HepG2 (cell line): ENCODE measurements around the gene FBLIM1. TPM values are rescaled to one million over a fixed set of nuclear protein-coding genes. Genes with fewer than 3 reads are reported as not detected.

Experiments used
- ATAC-seq: fragments of 200-7000 bp; cut with Tn5 transposase; 3 replicates; pipeline ENCODE4 v1.9.1; 2020; ENCODE audit warnings: mild to moderate bottlenecking, moderate library complexity
- BruUV-seq: library from RNA; stranded (reverse); fragments of 400-500 nt; replicated peaks from 2 replicates; lab custom pipeline; 2021; lab: Mats Ljungman, UMichigan
- CTCF ChIA-PET: fragments of 300-600 bp; formaldehyde crosslinking; extraction: SDS; loops from one replicate; lab custom pipeline; 2021; ENCODE audit warnings: low total read pairs, inconsistent platforms, low intra/inter-chr PET ratio; lab: Yijun Ruan, JAX
- POLR2A ChIA-PET: fragments of 350-600 bp; sonication (Branson Sonifier 250); formaldehyde crosslinking; loops from one replicate; lab custom pipeline; 2020; ENCODE audit warnings: antibody characterized with exemption, inconsistent platforms; lab: Yijun Ruan, JAX
- DNase-seq: peaks from one replicate; pipeline ENCODE4 v3.0.0-alpha.2; 2015; ENCODE audit warnings: low spot score
- FAIRE-seq: peaks from 3 replicates; lab custom pipeline; 2011; peaks lifted over from hg19 to GRCh38; lab: Jason Lieb, UNC
- H2AFZ ChIP-seq: one replicate; pipeline ENCODE4 v1.6.1; 2011; ENCODE audit warnings: low read length, inconsistent platforms
- H3K27ac ChIP-seq: fragments of 300-600 bp; 3 replicates; pipeline ENCODE4 v1.8.0; 2011; ENCODE audit warnings: mixed run types, mild to moderate bottlenecking, mixed read lengths, low read length, inconsistent platforms; ENCODE audit not compliant: insufficient read depth; ENCODE audit errors: extremely low read length
- H3K27me3 ChIP-seq, 2 experiments: fragments of 200-600 bp in 1 of 2; 2 replicates in 1 of 2; 3 replicates in 1 of 2; pipeline versions ENCODE4 v1.6.0 to v1.8.0; 2011; ENCODE audit warnings: low read length in 2 of 2, mild to moderate bottlenecking in 2 of 2, moderate library complexity in 2 of 2, inconsistent platforms in 1 of 2; ENCODE audit not compliant: insufficient read depth in 2 of 2, control insufficient read depth in 1 of 2
- H3K36me3 ChIP-seq, 2 experiments: fragments of 200-600 bp in 1 of 2; replicated peaks in 1 of 2; 2 replicates in 1 of 2; 3 replicates in 1 of 2; pipeline versions ENCODE4 v1.5.1 to v1.8.0; 2011; ENCODE audit warnings: low read length in 2 of 2, inconsistent platforms in 1 of 2; ENCODE audit not compliant: insufficient read depth in 2 of 2, control insufficient read depth in 1 of 2
- H3K4me1 ChIP-seq: 2 replicates; pipeline ENCODE4 v1.5.1; 2012; ENCODE audit warnings: low read length, inconsistent platforms; ENCODE audit not compliant: insufficient read depth
- H3K4me2 ChIP-seq: 2 replicates; pipeline ENCODE4 v1.6.0; 2011; ENCODE audit warnings: low read depth, low read length, inconsistent platforms
- H3K4me3 ChIP-seq, 3 experiments: fragments of 200-600 bp in 1 of 3; sonication (generic), shearing (Covaris generic) in 1 of 3; replicated peaks in 1 of 3; 2 replicates each; pipeline ENCODE4 v1.5.1; 2011 to 2016; ENCODE audit warnings: low read length in 3 of 3, inconsistent platforms in 2 of 3, low read depth in 2 of 3, mild to moderate bottlenecking in 2 of 3, control low read depth in 1 of 3, mixed read lengths in 1 of 3; ENCODE audit not compliant: insufficient read depth in 1 of 3
- H3K79me2 ChIP-seq: one replicate; pipeline ENCODE4 v1.6.1; 2011; ENCODE audit warnings: low read length, inconsistent platforms; ENCODE audit not compliant: insufficient read depth
- H3K9ac ChIP-seq: 2 replicates; pipeline ENCODE4 v1.6.0; 2011; ENCODE audit warnings: mild to moderate bottlenecking, low read depth, low read length, inconsistent platforms; ENCODE audit not compliant: insufficient read depth
- H3K9me3 ChIP-seq: 2 replicates; pipeline ENCODE4 v1.5.1; 2012; ENCODE audit warnings: mild to moderate bottlenecking, low read length
- H4K20me1 ChIP-seq: 2 replicates; pipeline ENCODE4 v1.6.0; 2011; ENCODE audit warnings: inconsistent platforms, mild to moderate bottlenecking, low read length, moderate library complexity; ENCODE audit not compliant: insufficient read depth
- ARID3A ChIP-seq: IDR thresholded peaks from 2 replicates; pipeline ENCODE4 v1.6.1; 2012; ENCODE audit warnings: low read depth, low read length, improper control_type of control experiment
- FLYWCH1 ChIP-seq: sonication (generic); formaldehyde crosslinking; IDR thresholded peaks from 2 replicates; pipeline ENCODE4 v1.8.1; 2023; ENCODE audit warnings: mild to moderate bottlenecking, missing genetic modification reagents
- FOSL2 ChIP-seq: sonication (generic); formaldehyde crosslinking; IDR thresholded peaks from 2 replicates; pipeline ENCODE4 v1.4.0; 2020; ENCODE audit warnings: missing genetic modification reagents
- WGBS: methylation state at CpG from one replicate; pipeline ENCODE4 v1.1.6; 2017; ENCODE audit warnings: low lambda C conversion rate; 5-methylcytosine and 5-hydroxymethylcytosine counted together
- in situ Hi-C: cut with HindIII; loops from 2 replicates; pipeline ENCODE4 v1.10.0; 2017; ENCODE audit warnings: low pct_unique_long_range_greater_than_20kb; ENCODE audit not compliant: extremely low pct_ligation_motif_present
- intact Hi-C: fragments of 100-400 bp; cut with micrococcal nuclease; formaldehyde crosslinking; loops from one replicate; pipeline ENCODE4 v1.10.0; 2022; ENCODE audit not compliant: unreplicated experiment
- polyA plus RNA-seq, 8 experiments: library from polyadenylated mRNA; depleted of rRNA in 3 of 8; stranded (reverse) in 7 of 8; unstranded in 1 of 8; fragments of >200 nt; fragmentation: Illumina TruSeq in 4 of 8; extraction: Trizol in 4 of 8; gene quantifications; 2 replicates each; pipeline versions ENCODE4 v1.2.1 to v1.2.3, GENCODE V29; 2011 to 2016; ENCODE audit warnings: low read depth in 4 of 8, missing spikeins in 1 of 8, mixed read lengths in 1 of 8; ENCODE audit not compliant: insufficient read depth in 1 of 8
- total RNA-seq, 5 experiments: library from RNA; depleted of rRNA; stranded (reverse); fragments of >200 nt; fragmentation: Illumina TruSeq; extraction: Trizol; gene quantifications; 2 replicates each; pipeline ENCODE4 v1.2.3, GENCODE V29; 2016; ENCODE audit warnings: low read depth in 1 of 5
- TF ChIP-seq, protein P1 (sequence below): sonication (generic); formaldehyde crosslinking; IDR thresholded peaks from 2 replicates; pipeline ENCODE4 v1.4.0; 2020; ENCODE audit warnings: missing genetic modification reagents
- TF ChIP-seq, protein P2 (sequence below): sonication (generic); formaldehyde crosslinking; IDR thresholded peaks from 2 replicates; pipeline ENCODE4 v1.5.1; 2020; ENCODE audit warnings: missing genetic modification reagents, mild to moderate bottlenecking, borderline replicate concordance

FBLIM1 gene
- total and polyA plus RNA-seq, 2 of the 13 experiments (the other 11 are each of a cell fraction or from before 2014, with no cell fraction given) = 10.6 to 23.0 TPM

GRCh38 chr1:15736892-15737261 lies 21.7 kb upstream of the FBLIM1 start:
- Histone ChIP-seq H3K79me2 (no peaks in the 10 kb centered on the region), H4K20me1 (no peaks in the 10 kb centered on the region), H3K9ac (no peak overlapping the region), H3K36me3 (peaks cover 2 to 5% of the 10 kb centered on the region in 2 experiments; a peak in 4 of 5 replicates), H3K4me1 (peaks cover 65% of the 10 kb centered on the region), H2AFZ (no peak overlapping the region), H3K9me3 (no peaks in the 10 kb centered on the region), H3K4me2 (peak overlapping the region; percentile 73), H3K27ac (no peak overlapping the region), H3K27me3 (no peaks in the 10 kb centered on the region), H3K4me3 (peak overlapping the region in 1 of 3 experiments; percentile 53; a peak in 1 of 6 replicates)
- POLR2A ChIA-PET = interaction anchor here (0.6 to 1.8 kb wide), 3 partner anchors 21 to 210 kb away, joined by 3 to 6 read pairs (median 3); partner anchors contain the start of gene DNAJC16
- CTCF ChIA-PET = no interaction called here
- ATAC-seq (no peak), DNase-seq (no peak), FAIRE-seq (no peak)
- in situ Hi-C loops (no loop called here), intact Hi-C loops (loop anchor here (5.0 kb wide), 1 partner anchor 140 kb away; no protein-coding TSS in a partner anchor)
- TF ChIP-seq, protein P1, sequence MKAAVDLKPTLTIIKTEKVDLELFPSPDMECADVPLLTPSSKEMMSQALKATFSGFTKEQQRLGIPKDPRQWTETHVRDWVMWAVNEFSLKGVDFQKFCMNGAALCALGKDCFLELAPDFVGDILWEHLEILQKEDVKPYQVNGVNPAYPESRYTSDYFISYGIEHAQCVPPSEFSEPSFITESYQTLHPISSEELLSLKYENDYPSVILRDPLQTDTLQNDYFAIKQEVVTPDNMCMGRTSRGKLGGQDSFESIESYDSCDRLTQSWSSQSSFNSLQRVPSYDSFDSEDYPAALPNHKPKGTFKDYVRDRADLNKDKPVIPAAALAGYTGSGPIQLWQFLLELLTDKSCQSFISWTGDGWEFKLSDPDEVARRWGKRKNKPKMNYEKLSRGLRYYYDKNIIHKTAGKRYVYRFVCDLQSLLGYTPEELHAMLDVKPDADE = no peak
- TF ChIP-seq, protein P2, sequence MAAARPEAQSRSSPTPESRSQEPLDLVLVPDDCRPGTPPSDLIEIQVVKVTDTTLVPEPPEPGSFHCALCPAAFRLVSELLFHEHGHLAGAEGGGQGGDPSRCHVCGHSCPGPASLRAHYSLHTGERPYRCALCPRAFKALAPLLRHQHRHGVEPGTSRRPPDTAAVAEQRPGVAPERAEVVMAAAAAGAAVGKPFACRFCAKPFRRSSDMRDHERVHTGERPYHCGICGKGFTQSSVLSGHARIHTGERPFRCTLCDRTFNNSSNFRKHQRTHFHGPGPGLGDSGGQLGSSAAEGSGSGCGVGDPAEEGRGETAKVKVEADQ (CRISPR knock-in tag) = no peak
- no peak for TF ChIP-seq FLYWCH1 (CRISPR knock-in tag)
- no peak for TF ChIP-seq FOSL2 (CRISPR knock-in tag)
- TF ChIP-seq ARID3A = no peak
- 3% methylated on average over 5 of the region's 6 CpGs for WGBS
- no TSS peak for BruUV-seq
